SK-N-SH (cell line): ENCODE data around the gene RPL12. TPM values are rescaled to one million over a fixed set of nuclear protein-coding genes. Genes with fewer than 3 reads are reported as not detected.

Experiments
- CTCF ChIA-PET: fragments of 300-600, 350-600 bp; formaldehyde crosslinking; extraction: SDS; loops from one replicate; lab custom pipeline; 2021; lab: Yijun Ruan, JAX
- POLR2A ChIA-PET: fragments of 350-600 bp; sonication (Branson Sonifier 250); formaldehyde crosslinking; extraction: SDS; loops from one replicate; lab custom pipeline; 2020; ENCODE audit warnings: antibody characterized with exemption, inconsistent platforms; lab: Yijun Ruan, JAX
- DNase-seq: peaks from one replicate; pipeline ENCODE4 v3.0.0; 2012
- H2AFZ ChIP-seq: fragments of 200-600 bp; sonication (generic); 2 replicates; pipeline ENCODE4 v1.8.1; 2016; ENCODE audit warnings: antibody characterized with exemption, mild to moderate bottlenecking, low read depth
- H3F3A ChIP-seq: fragments of 200-600 bp; sonication (generic); replicated peaks from 2 replicates; pipeline ENCODE3; 2016; ENCODE audit warnings: antibody characterized with exemption, mild to moderate bottlenecking; ENCODE audit not compliant: insufficient read depth
- H3K27ac ChIP-seq, 2 experiments: fragments of 200-500 bp in 1 of 2; fragments of 200-600 bp in 1 of 2; sonication (Bioruptor generic) in 1 of 2; sonication (generic), shearing (Covaris generic) in 1 of 2; 2 replicates each; pipeline versions ENCODE4 v1.5.1 to v1.6.1; 2014 to 2016; ENCODE audit warnings: low read depth in 2 of 2, inconsistent platforms in 1 of 2, low read length in 1 of 2, mild to moderate bottlenecking in 1 of 2, mixed read lengths in 1 of 2
- H3K27me3 ChIP-seq: fragments of 200-600 bp; sonication (generic), shearing (Covaris generic); 2 replicates; pipeline ENCODE4 v1.6.1; 2016; ENCODE audit warnings: mixed run types; ENCODE audit not compliant: insufficient read depth
- H3K36me3 ChIP-seq, 2 experiments: fragments of 200-500 bp in 1 of 2; fragments of 200-600 bp in 1 of 2; sonication (Bioruptor generic) in 1 of 2; sonication (generic) in 1 of 2; replicated peaks in 1 of 2; 2 replicates each; pipeline versions ENCODE3 to v1.5.1; 2014 to 2016; ENCODE audit warnings: low read length in 1 of 2, mild to moderate bottlenecking in 1 of 2; ENCODE audit not compliant: insufficient read depth in 2 of 2, control insufficient read depth in 1 of 2
- H3K4me1 ChIP-seq, 2 experiments: fragments of 200-500 bp in 1 of 2; fragments of 200-600 bp in 1 of 2; sonication (Bioruptor generic) in 1 of 2; sonication (generic), shearing (Covaris generic) in 1 of 2; 2 replicates each; pipeline versions ENCODE4 v1.5.1 to v1.6.1; 2014 to 2016; ENCODE audit warnings: low read depth in 1 of 2, low read length in 1 of 2, mixed run types in 1 of 2; ENCODE audit not compliant: insufficient read depth in 2 of 2, control insufficient read depth in 1 of 2
- H3K4me2 ChIP-seq: fragments of 200-600 bp; sonication (generic), shearing (Covaris generic); 2 replicates; pipeline ENCODE4 v1.6.1; 2017; ENCODE audit warnings: mixed run types
- H3K4me3 ChIP-seq, 2 experiments: fragments of 200-500 bp in 1 of 2; fragments of 200-600 bp in 1 of 2; sonication (Bioruptor generic) in 1 of 2; sonication (generic), shearing (Covaris generic) in 1 of 2; 2 replicates each; pipeline versions ENCODE4 v1.5.1 to v1.8.1; 2014 to 2016; ENCODE audit warnings: low read depth in 2 of 2, inconsistent platforms in 1 of 2, low read length in 1 of 2, mild to moderate bottlenecking in 1 of 2, mixed read lengths in 1 of 2, moderate library complexity in 1 of 2
- H3K79me2 ChIP-seq: fragments of 200-600 bp; sonication (generic); 2 replicates; pipeline ENCODE4 v1.8.1; 2017; ENCODE audit warnings: mild to moderate bottlenecking; ENCODE audit not compliant: insufficient read depth
- H3K9ac ChIP-seq: fragments of 200-600 bp; sonication (generic); 2 replicates; pipeline ENCODE4 v1.6.1; 2017; ENCODE audit warnings: mixed run types
- H3K9me2 ChIP-seq: fragments of 200-600 bp; sonication (generic); 2 replicates; pipeline ENCODE4 v1.6.1; 2017; ENCODE audit warnings: mixed run types
- H3K9me3 ChIP-seq: fragments of 200-600 bp; sonication (generic); 2 replicates; pipeline ENCODE4 v1.6.1; 2017; ENCODE audit warnings: mixed run types, mild to moderate bottlenecking, moderate library complexity
- H4K20me1 ChIP-seq: fragments of 200-600 bp; sonication (generic); 2 replicates; pipeline ENCODE4 v1.6.1; 2017; ENCODE audit warnings: mild to moderate bottlenecking, mixed run types; ENCODE audit not compliant: insufficient read depth
- EZH2phosphoT487 ChIP-seq: fragments of 200-600 bp; sonication (generic); IDR thresholded peaks from 2 replicates; pipeline ENCODE4 v1.6.1; 2017; ENCODE audit warnings: low read depth, mixed run types, mild to moderate bottlenecking, antibody characterized with exemption, moderate library complexity, borderline replicate concordance
- FOXJ3 ChIP-seq: sonication (generic); formaldehyde crosslinking; IDR thresholded peaks from 2 replicates; pipeline ENCODE4 v1.5.1; 2020; ENCODE audit warnings: mild to moderate bottlenecking, missing genetic modification reagents
- FOXM1 ChIP-seq: IDR thresholded peaks from 2 replicates; pipeline ENCODE4 v1.4.0; 2012; ENCODE audit warnings: low read depth, mild to moderate bottlenecking
- GATA2 ChIP-seq: sonication (generic); formaldehyde crosslinking; IDR thresholded peaks from 2 replicates; pipeline ENCODE4 v1.5.0; 2020; ENCODE audit warnings: mild to moderate bottlenecking, missing genetic modification reagents
- JUND ChIP-seq: IDR thresholded peaks from 2 replicates; pipeline ENCODE4 v1.4.0; 2012
- MXI1 ChIP-seq: IDR thresholded peaks from 2 replicates; pipeline ENCODE4 v1.6.1; 2012; ENCODE audit warnings: mild to moderate bottlenecking, low read depth, low read length, improper control_type of control experiment
- NRF1 ChIP-seq: IDR thresholded peaks from 2 replicates; pipeline ENCODE4 v1.6.1; 2012; ENCODE audit warnings: low read depth, mild to moderate bottlenecking, low read length
- POLR2AphosphoS5 ChIP-seq: IDR thresholded peaks from 2 replicates; pipeline ENCODE4 v1.6.1; 2012; ENCODE audit warnings: low read depth, low read length
- RAD21 ChIP-seq: IDR thresholded peaks from 2 replicates; pipeline ENCODE4 v1.6.1; 2012; ENCODE audit warnings: mild to moderate bottlenecking, low read length
- RFX5 ChIP-seq: IDR thresholded peaks from 2 replicates; pipeline ENCODE4 v1.6.1; 2012; ENCODE audit warnings: mild to moderate bottlenecking, improper control_type of control experiment, low read length
- SMC3 ChIP-seq: IDR thresholded peaks from 2 replicates; pipeline ENCODE4 v1.6.1; 2012; ENCODE audit warnings: low read depth, low read length, improper control_type of control experiment
- TAF1 ChIP-seq: IDR thresholded peaks from 2 replicates; pipeline ENCODE4 v1.6.1; 2012; ENCODE audit warnings: low read depth, mild to moderate bottlenecking, low read length, moderate library complexity, borderline replicate concordance
- TCF12 ChIP-seq: IDR thresholded peaks from 2 replicates; pipeline ENCODE4 v1.4.0; 2012
- TEAD4 ChIP-seq: IDR thresholded peaks from 2 replicates; pipeline ENCODE4 v1.4.0; 2012; ENCODE audit warnings: mild to moderate bottlenecking, borderline replicate concordance; ENCODE audit not compliant: insufficient read depth
- WGBS: methylation state at CpG from one replicate; pipeline ENCODE4 v1.1.6; 2017; ENCODE audit warnings: low lambda C conversion rate; 5-methylcytosine and 5-hydroxymethylcytosine counted together
- polyA plus RNA-seq, 3 experiments: library from polyadenylated mRNA; depleted of rRNA; stranded (reverse); fragments of >200 nt; gene quantifications; 2 replicates each; pipeline ENCODE4 v1.2.3, GENCODE V29; 2012
- TF ChIP-seq, protein P1 (sequence below): IDR thresholded peaks from 2 replicates; pipeline ENCODE4 v1.4.0; 2012; ENCODE audit warnings: low read depth, borderline replicate concordance
- TF ChIP-seq, protein P2 (sequence below): IDR thresholded peaks from 2 replicates; pipeline ENCODE4; 2012
- TF ChIP-seq, protein P3 (sequence below): IDR thresholded peaks from 2 replicates; pipeline ENCODE4 v1.4.0; 2012; ENCODE audit warnings: low read depth

RPL12 gene
- polyA plus RNA-seq, 1 of the 3 experiments (the other 2 are of a cell fraction), result 3,270 TPM

DNA sequence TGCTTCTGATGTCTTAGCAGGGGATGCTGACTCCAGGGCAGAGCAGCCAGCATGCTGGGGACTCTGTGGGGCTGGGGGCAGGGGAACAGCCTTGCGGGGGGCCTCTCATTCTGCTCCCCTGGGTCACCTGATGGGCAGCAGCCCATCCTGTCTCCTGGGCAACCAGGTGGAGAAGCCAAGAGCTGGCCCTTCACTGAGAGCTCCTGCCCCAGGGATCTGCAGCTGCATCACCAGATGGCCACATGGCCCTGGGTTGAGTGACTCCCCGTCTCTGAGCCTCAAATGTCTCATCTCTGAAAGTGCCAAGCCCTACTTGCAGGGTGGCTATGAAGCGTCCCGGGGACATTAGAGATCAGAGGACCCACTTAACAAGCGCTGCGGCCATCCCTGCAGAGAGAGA, 49.2 kb upstream of the RPL12 start:
- POLR2A ChIA-PET, result no interaction called here
- peaks cover 22 to 45% of the 10 kb centered on the region in 2 experiments for H3K36me3 ChIP-seq
- no peak overlapping the region for H2AFZ ChIP-seq
- no peaks in the 10 kb centered on the region for H3K9me3 ChIP-seq
- H3K79me2 ChIP-seq, result peaks cover 3% of the 10 kb centered on the region; the same call in 1 of the 2 replicates
- no peaks in the 10 kb centered on the region for H3K9me2 ChIP-seq
- DNase-seq, result peak; percentile 68
- peaks cover 56% of the 10 kb centered on the region for H3F3A ChIP-seq
- no peak overlapping the region for H3K4me2 ChIP-seq
- no peak overlapping the region for H3K4me3 ChIP-seq
- H3K9ac ChIP-seq, result no peak overlapping the region
- H3K4me1 ChIP-seq, result peaks cover 7 to 24% of the 10 kb centered on the region in 2 experiments; a peak in 2 of 4 replicates
- 88% methylated on average over 6 of the region's 6 CpGs for WGBS
- TF ChIP-seq TEAD4, result no peak
- TF ChIP-seq MXI1, result peak; percentile 40; the same call in 1 of the 2 replicates
- no peak for TF ChIP-seq POLR2AphosphoS5
- H3K27me3 ChIP-seq, result no peaks in the 10 kb centered on the region
- H3K27ac ChIP-seq, result peak overlapping the region in 1 of 2 experiments; percentile 32; a peak in 1 of 4 replicates
- no peaks in the 10 kb centered on the region for H4K20me1 ChIP-seq
- CTCF ChIA-PET, result interaction anchor here (0.7 to 14.3 kb wide), 5 partner anchors 25 to 234 kb away, joined by 3 to 277 read pairs (median 5); partner anchors contain the start of gene TOR2A

DNA sequence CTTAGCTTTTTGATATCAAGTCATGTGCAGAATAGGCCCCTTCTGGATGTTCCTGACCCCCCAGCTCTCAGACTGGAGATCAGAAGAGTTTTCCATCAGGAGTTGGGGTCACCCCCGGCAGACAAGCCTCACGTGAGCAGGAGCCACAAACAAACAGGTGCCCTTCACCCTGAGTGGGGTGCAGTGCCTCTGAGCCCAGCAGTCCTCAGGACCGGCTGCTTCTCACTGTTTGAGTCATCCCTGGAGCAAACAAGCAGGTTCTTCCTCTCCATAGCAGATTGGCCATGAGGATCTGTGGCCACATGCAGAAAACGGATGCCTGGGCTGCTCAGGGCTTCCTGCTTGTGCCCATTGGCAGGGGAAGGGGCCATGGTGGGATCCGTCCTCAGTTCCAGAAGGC, 47.1 kb upstream of the RPL12 start:
- H3K9ac ChIP-seq, result no peak overlapping the region
- no peaks in the 10 kb centered on the region for H3K27me3 ChIP-seq
- H3K9me2 ChIP-seq, result no peaks in the 10 kb centered on the region
- H3K9me3 ChIP-seq, result no peaks in the 10 kb centered on the region
- WGBS, result 94% methylated on average over 5 of the region's 5 CpGs
- ChIA-PET CTCF (no interaction called here), POLR2A (no interaction called here)
- TF ChIP-seq TAF1, result no peak
- TF ChIP-seq RAD21, result no peak
- TF ChIP-seq GATA2 (CRISPR knock-in tag), result no peak
- TF ChIP-seq FOXJ3, result no peak
- peaks cover 13 to 42% of the 10 kb centered on the region in 2 experiments for H3K36me3 ChIP-seq
- no peak overlapping the region for H3K27ac ChIP-seq
- H4K20me1 ChIP-seq, result no peaks in the 10 kb centered on the region
- peaks cover 3% of the 10 kb centered on the region; the same call in 1 of the 2 replicates for H3K79me2 ChIP-seq
- peaks cover 52% of the 10 kb centered on the region for H3F3A ChIP-seq
- H3K4me1 ChIP-seq, result peaks cover 11 to 26% of the 10 kb centered on the region in 2 experiments; a peak in 2 of 4 replicates
- no peak overlapping the region for H3K4me3 ChIP-seq
- H2AFZ ChIP-seq, result no peak overlapping the region
- no peak for DNase-seq
- H3K4me2 ChIP-seq, result no peak overlapping the region

DNA sequence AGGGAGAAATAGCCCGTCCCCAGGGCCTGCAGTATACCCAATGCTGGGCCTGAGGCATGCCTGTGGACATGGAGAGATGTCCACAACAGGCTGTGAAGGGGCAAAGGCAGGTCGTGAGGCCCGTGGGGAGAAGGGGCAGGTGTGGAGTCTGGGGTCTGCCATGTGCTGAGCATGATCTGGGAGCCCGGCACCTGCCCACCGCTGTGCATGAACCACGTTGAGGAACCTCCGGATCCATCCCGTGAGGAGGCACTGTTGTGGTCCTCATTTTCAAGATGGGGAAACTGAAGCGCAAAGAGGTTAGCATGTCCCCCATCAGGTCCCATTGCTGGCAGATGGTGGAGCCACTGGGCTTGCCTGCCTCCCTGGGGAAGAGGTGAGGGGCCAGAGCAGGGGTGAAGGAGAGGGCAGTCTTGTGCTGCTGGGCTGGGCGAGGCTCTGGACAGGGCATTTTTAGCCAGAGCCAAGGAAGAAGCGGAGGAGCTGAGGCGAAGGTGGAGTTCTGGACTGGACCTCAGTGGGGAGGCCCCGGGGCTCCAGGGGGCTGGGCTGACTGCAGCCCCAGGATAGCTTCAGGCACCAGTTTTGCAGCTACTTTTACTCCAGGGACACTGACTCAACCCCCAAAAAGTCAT, 46.6 kb upstream of the RPL12 start:
- WGBS, result 96% methylated on average over 7 of the region's 13 CpGs

More for the DNA sequence above, 46.6 kb upstream of the RPL12 start:
- Histone ChIP-seq H3K9me3 (no peaks in the 10 kb centered on the region), H3K36me3 (peaks cover 16 to 39% of the 10 kb centered on the region in 2 experiments), H3K9me2 (no peaks in the 10 kb centered on the region), H3K27me3 (no peaks in the 10 kb centered on the region), H2AFZ (no peak overlapping the region), H3K27ac (no peak overlapping the region), H4K20me1 (no peaks in the 10 kb centered on the region), H3F3A (peaks cover 53% of the 10 kb centered on the region), H3K79me2 (no peaks in the 10 kb centered on the region), H3K4me1 (peaks cover 11 to 26% of the 10 kb centered on the region in 2 experiments; a peak in 2 of 4 replicates), H3K4me3 (no peak overlapping the region), H3K9ac (no peak overlapping the region), H3K4me2 (no peak overlapping the region)
- TF ChIP-seq, protein P1, sequence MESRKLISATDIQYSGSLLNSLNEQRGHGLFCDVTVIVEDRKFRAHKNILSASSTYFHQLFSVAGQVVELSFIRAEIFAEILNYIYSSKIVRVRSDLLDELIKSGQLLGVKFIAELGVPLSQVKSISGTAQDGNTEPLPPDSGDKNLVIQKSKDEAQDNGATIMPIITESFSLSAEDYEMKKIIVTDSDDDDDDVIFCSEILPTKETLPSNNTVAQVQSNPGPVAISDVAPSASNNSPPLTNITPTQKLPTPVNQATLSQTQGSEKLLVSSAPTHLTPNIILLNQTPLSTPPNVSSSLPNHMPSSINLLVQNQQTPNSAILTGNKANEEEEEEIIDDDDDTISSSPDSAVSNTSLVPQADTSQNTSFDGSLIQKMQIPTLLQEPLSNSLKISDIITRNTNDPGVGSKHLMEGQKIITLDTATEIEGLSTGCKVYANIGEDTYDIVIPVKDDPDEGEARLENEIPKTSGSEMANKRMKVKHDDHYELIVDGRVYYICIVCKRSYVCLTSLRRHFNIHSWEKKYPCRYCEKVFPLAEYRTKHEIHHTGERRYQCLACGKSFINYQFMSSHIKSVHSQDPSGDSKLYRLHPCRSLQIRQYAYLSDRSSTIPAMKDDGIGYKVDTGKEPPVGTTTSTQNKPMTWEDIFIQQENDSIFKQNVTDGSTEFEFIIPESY, result no peak
- no peak for TF ChIP-seq NRF1
- no peak for TF ChIP-seq SMC3
- no peak for TF ChIP-seq FOXM1
- TF ChIP-seq JUND, result no peak
- TF ChIP-seq RFX5, result no peak
- TF ChIP-seq TCF12, result no peak
- TF ChIP-seq EZH2phosphoT487, result no peak
- TF ChIP-seq, protein P2, sequence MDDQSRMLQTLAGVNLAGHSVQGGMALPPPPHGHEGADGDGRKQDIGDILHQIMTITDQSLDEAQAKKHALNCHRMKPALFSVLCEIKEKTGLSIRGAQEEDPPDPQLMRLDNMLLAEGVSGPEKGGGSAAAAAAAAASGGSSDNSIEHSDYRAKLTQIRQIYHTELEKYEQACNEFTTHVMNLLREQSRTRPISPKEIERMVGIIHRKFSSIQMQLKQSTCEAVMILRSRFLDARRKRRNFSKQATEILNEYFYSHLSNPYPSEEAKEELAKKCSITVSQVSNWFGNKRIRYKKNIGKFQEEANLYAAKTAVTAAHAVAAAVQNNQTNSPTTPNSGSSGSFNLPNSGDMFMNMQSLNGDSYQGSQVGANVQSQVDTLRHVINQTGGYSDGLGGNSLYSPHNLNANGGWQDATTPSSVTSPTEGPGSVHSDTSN, result no peak
- TF ChIP-seq, protein P3, sequence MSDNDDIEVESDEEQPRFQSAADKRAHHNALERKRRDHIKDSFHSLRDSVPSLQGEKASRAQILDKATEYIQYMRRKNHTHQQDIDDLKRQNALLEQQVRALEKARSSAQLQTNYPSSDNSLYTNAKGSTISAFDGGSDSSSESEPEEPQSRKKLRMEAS, result no peak
- no peak for DNase-seq
- ChIA-PET CTCF (no interaction called here), POLR2A (no interaction called here)
